OCI-LY1 (cell line): Measurements from ENCODE around the gene DPP3.

Source experiments
- H2AFZ ChIP-seq: fragments of 200-600 bp; sonication (generic), shearing (Covaris generic); 2 replicates; pipeline ENCODE4 v1.6.0; 2014; ENCODE audit warnings: antibody characterized with exemption, mild to moderate bottlenecking, low read length
- H3F3A ChIP-seq: fragments of 200-600 bp; sonication (generic), shearing (Covaris generic); 2 replicates; pipeline ENCODE4 v1.6.0; 2014; ENCODE audit warnings: mild to moderate bottlenecking, antibody characterized with exemption, low read length, moderate library complexity; ENCODE audit not compliant: insufficient read depth
- H3K27ac ChIP-seq: fragments of 200-600 bp; sonication (generic); 2 replicates; pipeline ENCODE4 v1.5.1; 2014; ENCODE audit warnings: low read length, mixed run types, mild to moderate bottlenecking, low read depth; ENCODE audit not compliant: poor library complexity, severe bottlenecking
- H3K27me3 ChIP-seq: fragments of 200-600 bp; sonication (generic); 2 replicates; pipeline ENCODE4 v1.6.0; 2014; ENCODE audit warnings: antibody characterized with exemption, mild to moderate bottlenecking, low read length, moderate library complexity; ENCODE audit not compliant: insufficient read depth
- H3K36me3 ChIP-seq: fragments of 200-600 bp; sonication (generic); 2 replicates; pipeline ENCODE4 v1.6.1; 2014; ENCODE audit warnings: mild to moderate bottlenecking, antibody characterized with exemption, low read length, moderate library complexity, mixed read lengths; ENCODE audit not compliant: insufficient read depth
- H3K4me1 ChIP-seq: fragments of 200-600 bp; sonication (generic); 2 replicates; pipeline ENCODE4 v1.5.1; 2014; ENCODE audit warnings: mild to moderate bottlenecking, low read length, moderate library complexity; ENCODE audit not compliant: insufficient read depth, severe bottlenecking
- H3K4me2 ChIP-seq: fragments of 200-600 bp; sonication (generic), shearing (Covaris generic); 2 replicates; pipeline ENCODE4 v1.6.1; 2014; ENCODE audit warnings: low read length
- H3K4me3 ChIP-seq: fragments of 200-600 bp; sonication (generic); 2 replicates; pipeline ENCODE4 v1.5.1; 2014; ENCODE audit warnings: low read length, low read depth, mild to moderate bottlenecking, mixed read lengths; ENCODE audit not compliant: poor library complexity, severe bottlenecking
- H3K79me2 ChIP-seq: fragments of 200-600 bp; shearing (Covaris generic); 2 replicates; pipeline ENCODE4 v1.6.1; 2016; ENCODE audit warnings: mixed run types, low read length, mixed read lengths; ENCODE audit not compliant: insufficient read depth
- H3K9ac ChIP-seq: fragments of 200-600 bp; sonication (generic), shearing (Covaris generic); 2 replicates; pipeline ENCODE4 v1.6.1; 2014; ENCODE audit warnings: mild to moderate bottlenecking, low read length, mixed read lengths
- H3K9me2 ChIP-seq: fragments of 200-600 bp; sonication (generic), shearing (Covaris generic); 2 replicates; pipeline ENCODE4 v1.6.1; 2014; ENCODE audit warnings: low read depth, mild to moderate bottlenecking, low read length, mixed read lengths
- H3K9me3 ChIP-seq: fragments of 200-600 bp; shearing (Covaris generic); 2 replicates; pipeline ENCODE4 v1.6.1; 2014; ENCODE audit warnings: low read length, mixed read lengths
- H4K20me1 ChIP-seq: fragments of 200-600 bp; sonication (generic), shearing (Covaris generic); 2 replicates; pipeline ENCODE4 v1.6.0; 2016; ENCODE audit warnings: mild to moderate bottlenecking, low read length; ENCODE audit not compliant: insufficient read depth
- CTCF ChIP-seq: fragments of 200-600 bp; sonication (generic), shearing (Covaris generic); IDR thresholded peaks from 2 replicates; pipeline ENCODE4 v1.5.1; 2017; ENCODE audit warnings: mild to moderate bottlenecking, antibody characterized with exemption, low read length, moderate library complexity, mixed read lengths
- EZH2 ChIP-seq: fragments of 200-600 bp; sonication (generic), shearing (Covaris generic); IDR thresholded peaks from 2 replicates; pipeline ENCODE4 v1.8.0; 2017; ENCODE audit warnings: borderline replicate concordance, mixed run types, mild to moderate bottlenecking, antibody characterized with exemption, low read length, moderate library complexity, mixed read lengths

Gene DPP3

DNA sequence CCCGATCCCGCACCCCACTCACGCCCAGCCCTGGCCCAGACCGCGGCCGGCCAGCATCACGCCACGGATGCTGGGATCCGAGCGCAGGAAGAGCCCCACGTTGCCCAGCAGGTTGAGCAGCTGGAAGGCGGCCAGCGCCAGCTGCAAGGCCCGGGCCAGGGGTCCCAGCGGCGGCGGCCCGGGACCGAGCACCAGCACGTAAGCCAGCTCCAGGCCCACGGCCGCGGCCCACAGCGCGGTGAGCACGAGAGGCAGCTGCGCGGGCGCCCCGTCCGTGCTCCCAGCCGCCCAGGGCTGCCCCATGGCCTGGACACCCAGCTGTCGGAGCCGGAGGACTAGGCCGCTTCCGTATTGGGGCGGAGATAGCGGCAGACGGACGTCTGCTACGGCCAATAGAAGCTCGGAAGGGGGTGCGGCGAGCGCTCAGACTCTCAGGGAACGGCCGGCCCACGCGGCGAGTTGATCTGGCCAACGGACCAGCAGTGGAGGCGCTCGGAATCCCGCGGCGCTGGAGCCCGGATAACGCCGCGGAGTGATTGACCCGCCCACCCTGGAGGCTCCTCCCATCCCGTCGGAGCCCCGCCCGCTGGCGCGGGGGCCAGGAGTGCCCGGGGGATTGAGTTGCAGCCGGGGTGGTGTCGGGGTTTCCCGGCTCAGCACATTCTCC lies 65.6 kb downstream of the DPP3 start, which contains the start of gene ZDHHC24:
ZDHHC24 (minus strand) TSS at position 348 of the 667 bp plus-strand sequence; CDS start at position 303, 45 bp downstream.
- peak within 1 kb of the TSS; percentile 89 for H3K4me3 ChIP-seq
- peak within 1 kb of the TSS; percentile 91 for H3K4me2 ChIP-seq
- H3K4me1 ChIP-seq, result peaks cover 33% of the 10 kb centered on the region
- 0 out of 2 replicates have a peak, but pooled peaks cover 3% of the 10 kb centered on the region for H3K27me3 ChIP-seq
- peak within 1 kb of the TSS; percentile 75 for H3K27ac ChIP-seq
- H3K9me3 ChIP-seq, result no peaks in the 10 kb centered on the region
- peak within 1 kb of the TSS; percentile 82 for H2AFZ ChIP-seq
- no peaks in the 10 kb centered on the region for H3K9me2 ChIP-seq
- no peaks in the 10 kb centered on the region for H4K20me1 ChIP-seq
- H3F3A ChIP-seq, result no peaks in the 10 kb centered on the region
- no peaks in the 10 kb centered on the region for H3K79me2 ChIP-seq
- peak within 1 kb of the TSS; percentile 79 for H3K9ac ChIP-seq
- TF ChIP-seq EZH2 (no peak), CTCF (no peak)
- H3K36me3 ChIP-seq, result peaks cover 4% of the 10 kb centered on the region; the same call in 1 of the 2 replicates

DNA sequence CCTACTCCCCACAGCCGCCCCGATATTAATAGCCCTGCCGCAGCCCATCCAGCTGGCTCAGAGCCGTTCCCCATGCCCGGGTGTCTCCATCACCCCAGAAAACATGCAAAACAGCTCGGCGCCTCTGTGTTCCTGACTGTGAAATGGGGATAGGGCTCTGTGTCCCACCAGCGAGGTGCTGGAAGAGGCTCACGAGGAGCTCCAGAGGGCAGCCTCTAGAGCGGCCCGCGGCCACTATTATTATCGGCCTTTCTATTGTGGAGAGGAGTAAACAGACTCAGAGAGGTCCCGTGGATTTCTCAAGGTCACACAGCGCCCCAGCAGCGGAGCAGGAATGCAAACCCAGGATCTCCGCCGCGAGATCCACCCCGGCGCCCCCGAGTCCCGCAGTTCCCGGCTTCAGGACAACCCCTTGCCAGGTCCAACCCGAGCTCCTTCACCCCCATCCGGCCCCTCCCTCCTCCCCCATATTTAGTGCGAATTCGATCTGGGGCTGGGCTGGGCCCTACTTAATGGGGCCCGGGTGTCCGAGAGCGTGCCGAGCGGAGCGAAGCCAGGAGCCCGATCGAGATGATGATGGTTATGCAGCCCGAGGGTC lies 66.2 kb downstream of the DPP3 start, which contains the start of gene ACTN3:
ACTN3 (plus strand) TSS at position 536 of the 598 bp plus-strand sequence; CDS start at position 571, 35 bp downstream.
- H2AFZ ChIP-seq, result peak within 1 kb of the TSS; percentile 82
- peak within 1 kb of the TSS; percentile 89 for H3K4me3 ChIP-seq
- no peaks in the 10 kb centered on the region for H4K20me1 ChIP-seq
- no peaks in the 10 kb centered on the region for H3K9me2 ChIP-seq
- H3K27ac ChIP-seq, result no peak within 1 kb of the TSS
- H3K9ac ChIP-seq, result peak within 1 kb of the TSS; percentile 79
- peak within 1 kb of the TSS; percentile 91 for H3K4me2 ChIP-seq
- H3K9me3 ChIP-seq, result no peaks in the 10 kb centered on the region
- H3F3A ChIP-seq, result no peaks in the 10 kb centered on the region
- H3K79me2 ChIP-seq, result no peaks in the 10 kb centered on the region
- H3K36me3 ChIP-seq, result peaks cover 2% of the 10 kb centered on the region; the same call in 1 of the 2 replicates
- peaks cover 33% of the 10 kb centered on the region for H3K4me1 ChIP-seq
- TF ChIP-seq CTCF, result no peak
- 0 out of 2 replicates have a peak, but pooled peaks cover 3% of the 10 kb centered on the region for H3K27me3 ChIP-seq

- Histone ChIP-seq H2AFZ (no peak overlapping the region), H3K36me3 (no peaks in the 10 kb centered on the region; the same call in 1 of the 2 replicates), H3K9me2 (no peaks in the 10 kb centered on the region), H3K27ac (no peak overlapping the region), H3K9me3 (no peaks in the 10 kb centered on the region), H3K9ac (peak overlapping the region; percentile 79; the same call in 1 of the 2 replicates), H3F3A (no peaks in the 10 kb centered on the region), H3K4me3 (peak overlapping the region; percentile 89), H3K27me3 (0 out of 2 replicates have a peak, but pooled peaks cover 3% of the 10 kb centered on the region), H3K4me1 (peaks cover 33% of the 10 kb centered on the region), H3K79me2 (no peaks in the 10 kb centered on the region), H4K20me1 (no peaks in the 10 kb centered on the region), H3K4me2 (peak overlapping the region; percentile 91)
- no peak for TF ChIP-seq CTCF
- TF ChIP-seq EZH2, result no peak
These were observed 66.9 kb downstream of the DPP3 start for GRCh38 chr11:66546966-66547661.
